Measurements from ENCODE around the gene NFASC. TPM values are rescaled to one million over a fixed set of nuclear protein-coding genes. Genes with fewer than 3 reads are reported as not detected.

Gene NFASC
- total and polyA plus RNA-seq, 2 donors, result 9.5 to 21.8 TPM

GRCh38 chr1:205056188-205056611 lies 185.5 kb downstream of the NFASC start:
- H3K27ac ChIP-seq (ENCODE audit: low read depth), result no peak overlapping the region
- DNase-seq (ENCODE audit: extremely low spot score), result no peak
- H3K36me3 ChIP-seq (ENCODE audit: insufficient read depth), result no peaks in the 10 kb centered on the region
- H3K4me3 ChIP-seq (ENCODE audit: low read depth, low read length), result no peak overlapping the region
- no peaks in the 10 kb centered on the region for H3K4me1 ChIP-seq (ENCODE audit: insufficient read depth)
- 82% methylated on average over 13 of the region's 13 CpGs for WGBS

GRCh38 chr1:205056956-205057568 lies 186.4 kb downstream of the NFASC start:
- H3K36me3 ChIP-seq (ENCODE audit: insufficient read depth), result no peaks in the 10 kb centered on the region
- 96% methylated on average over 6 of the region's 6 CpGs for WGBS
- no peak for DNase-seq (ENCODE audit: extremely low spot score)
- H3K27ac ChIP-seq (ENCODE audit: low read depth), result no peak overlapping the region
- H3K4me1 ChIP-seq (ENCODE audit: insufficient read depth), result no peaks in the 10 kb centered on the region
- H3K4me3 ChIP-seq (ENCODE audit: low read depth, low read length), result no peak overlapping the region

DNA sequence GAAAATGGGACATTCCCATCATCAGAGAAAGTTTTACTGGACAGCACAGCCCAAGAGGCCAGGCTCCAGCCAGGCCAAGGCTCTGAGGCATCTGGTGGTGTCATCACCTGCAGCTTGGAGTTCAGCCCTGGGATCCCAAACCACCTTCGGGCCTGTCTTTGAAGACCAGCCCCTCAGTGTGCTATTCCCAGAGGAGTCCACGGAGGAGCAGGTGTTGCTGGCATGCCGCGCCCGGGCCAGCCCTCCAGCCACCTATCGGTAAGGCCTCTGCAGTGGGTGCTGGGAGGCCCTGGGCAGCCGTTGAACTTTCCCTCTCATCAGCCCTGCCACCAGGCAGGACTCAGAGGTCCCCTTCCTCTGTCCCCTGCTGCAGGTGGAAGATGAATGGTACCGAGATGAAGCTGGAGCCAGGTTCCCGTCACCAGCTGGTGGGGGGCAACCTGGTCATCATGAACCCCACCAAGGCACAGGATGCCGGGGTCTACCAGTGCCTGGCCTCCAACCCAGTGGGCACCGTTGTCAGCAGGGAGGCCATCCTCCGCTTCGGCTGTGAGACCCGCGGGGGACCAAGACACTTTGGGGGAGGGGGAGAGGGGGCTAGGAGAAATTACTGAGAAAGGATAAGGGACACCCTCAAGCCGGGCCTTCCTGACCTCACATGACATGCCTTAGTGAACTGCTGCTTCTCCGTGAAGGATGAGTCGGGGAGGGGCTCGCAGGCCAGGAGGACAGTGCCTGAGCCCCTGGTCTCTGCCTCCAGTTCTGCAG lies 187.3 kb downstream of the NFASC start:
- Histone ChIP-seq H3K4me3 (ENCODE audit: low read depth, low read length) (no peak overlapping the region), H3K27ac (ENCODE audit: low read depth) (no peak overlapping the region), H3K4me1 (ENCODE audit: insufficient read depth) (no peaks in the 10 kb centered on the region), H3K36me3 (ENCODE audit: insufficient read depth) (no peaks in the 10 kb centered on the region)
- 91% methylated on average over 19 of the region's 19 CpGs for WGBS
- no peak for DNase-seq (ENCODE audit: extremely low spot score)

DNA sequence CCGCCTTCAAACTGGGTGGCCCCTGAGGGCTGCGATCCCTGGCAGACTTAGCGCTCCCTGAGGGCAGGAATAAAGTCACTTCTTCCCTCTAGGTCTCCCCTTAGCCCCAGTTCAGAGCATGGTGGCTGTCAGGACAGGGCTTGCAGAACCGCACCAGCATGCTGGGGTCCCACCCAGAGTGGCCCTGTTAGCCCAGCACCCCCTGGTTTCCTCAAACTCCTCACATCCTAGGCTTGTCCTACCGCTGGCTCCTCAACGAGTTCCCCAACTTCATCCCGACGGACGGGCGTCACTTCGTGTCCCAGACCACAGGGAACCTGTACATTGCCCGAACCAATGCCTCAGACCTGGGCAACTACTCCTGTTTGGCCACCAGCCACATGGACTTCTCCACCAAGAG lies 188.2 kb downstream of the NFASC start:
- Histone ChIP-seq H3K36me3 (ENCODE audit: insufficient read depth) (no peaks in the 10 kb centered on the region), H3K4me1 (ENCODE audit: insufficient read depth) (no peaks in the 10 kb centered on the region), H3K27ac (ENCODE audit: low read depth) (no peak overlapping the region), H3K4me3 (ENCODE audit: low read depth, low read length) (no peak overlapping the region)
- 97% methylated on average over 12 of the region's 12 CpGs for whole genome bisulfite sequencing
- no peak for DNase-seq (ENCODE audit: extremely low spot score)

DNA sequence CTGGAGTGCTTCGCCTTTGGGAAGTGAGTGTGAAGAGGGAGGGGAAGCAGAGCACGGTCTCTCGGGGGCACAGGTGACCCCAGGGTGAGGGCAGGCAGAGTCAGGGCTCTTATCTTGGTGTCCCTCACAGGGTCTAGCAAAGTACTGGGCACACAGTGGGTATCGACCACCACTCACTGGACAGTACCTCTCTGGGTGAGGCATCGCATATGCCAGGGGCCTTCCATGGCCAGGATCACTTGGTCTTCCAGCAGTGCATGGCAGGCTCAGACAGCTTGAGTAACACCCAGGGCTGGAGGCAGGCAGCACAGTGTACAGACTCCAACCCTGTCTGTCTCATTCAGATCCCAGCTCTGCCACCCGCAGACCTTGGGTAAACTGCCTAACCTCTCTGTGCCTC lies 189.0 kb downstream of the NFASC start:
- Histone ChIP-seq H3K27ac (ENCODE audit: low read depth) (no peak overlapping the region), H3K36me3 (ENCODE audit: insufficient read depth) (no peaks in the 10 kb centered on the region), H3K4me3 (ENCODE audit: low read depth, low read length) (no peak overlapping the region), H3K4me1 (ENCODE audit: insufficient read depth) (no peaks in the 10 kb centered on the region)
- DNase-seq (ENCODE audit: extremely low spot score), result no peak
- 94% methylated on average over 6 of the region's 6 CpGs for WGBS

GRCh38 chr1:205060746-205061145 lies 190.1 kb downstream of the NFASC start:
- Histone ChIP-seq H3K36me3 (ENCODE audit: insufficient read depth) (no peaks in the 10 kb centered on the region), H3K4me1 (ENCODE audit: insufficient read depth) (no peaks in the 10 kb centered on the region), H3K27ac (ENCODE audit: low read depth) (no peak overlapping the region), H3K4me3 (ENCODE audit: low read depth, low read length) (no peak overlapping the region)
- DNase-seq (ENCODE audit: extremely low spot score), result no peak
- WGBS, result 95% methylated on average over 10 of the region's 10 CpGs

DNA sequence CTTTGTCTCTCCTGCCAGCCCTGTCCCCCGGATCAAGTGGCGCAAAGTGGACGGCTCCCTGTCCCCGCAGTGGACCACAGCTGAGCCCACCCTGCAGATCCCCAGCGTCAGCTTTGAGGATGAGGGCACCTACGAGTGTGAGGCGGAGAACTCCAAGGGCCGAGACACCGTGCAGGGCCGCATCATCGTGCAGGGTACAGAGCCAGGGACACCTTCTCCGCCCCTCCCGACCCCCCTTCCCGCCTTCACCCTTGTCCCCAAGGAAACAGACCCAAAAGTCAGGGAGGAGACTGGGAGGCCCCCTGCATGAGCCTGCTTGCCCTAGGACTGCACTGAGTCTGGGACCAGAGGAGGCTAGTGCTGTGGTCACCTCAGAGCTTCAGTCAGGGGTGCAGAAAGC lies 190.6 kb downstream of the NFASC start:
- no peaks in the 10 kb centered on the region for H3K36me3 ChIP-seq (ENCODE audit: insufficient read depth)
- no peak overlapping the region for H3K27ac ChIP-seq (ENCODE audit: low read depth)
- 77% methylated on average over 14 of the region's 14 CpGs for WGBS
- no peaks in the 10 kb centered on the region for H3K4me1 ChIP-seq (ENCODE audit: insufficient read depth)
- no peak overlapping the region for H3K4me3 ChIP-seq (ENCODE audit: low read depth, low read length)
- DNase-seq (ENCODE audit: extremely low spot score), result no peak

DNA sequence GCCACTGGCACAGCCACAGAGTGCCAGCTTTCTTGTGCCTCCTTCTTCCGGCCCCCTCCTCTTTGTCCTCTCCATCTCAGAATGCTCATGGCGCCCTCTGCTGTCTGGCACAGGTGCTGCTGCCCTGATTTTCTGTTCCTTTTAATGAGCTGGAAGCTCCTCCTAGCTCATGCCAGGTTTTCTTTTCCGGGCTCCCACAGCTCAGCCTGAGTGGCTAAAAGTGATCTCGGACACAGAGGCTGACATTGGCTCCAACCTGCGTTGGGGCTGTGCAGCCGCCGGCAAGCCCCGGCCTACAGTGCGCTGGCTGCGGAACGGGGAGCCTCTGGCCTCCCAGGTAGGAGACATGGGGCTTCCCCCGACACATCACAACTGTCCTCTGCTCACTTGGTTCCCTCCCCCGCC lies 191.0 kb downstream of the NFASC start:
- Histone ChIP-seq H3K4me1 (ENCODE audit: insufficient read depth) (no peaks in the 10 kb centered on the region), H3K36me3 (ENCODE audit: insufficient read depth) (no peaks in the 10 kb centered on the region), H3K27ac (ENCODE audit: low read depth) (no peak overlapping the region), H3K4me3 (ENCODE audit: low read depth, low read length) (no peak overlapping the region)
- 36% methylated on average over 13 of the region's 13 CpGs for WGBS
- peak; percentile 81 for DNase-seq (ENCODE audit: extremely low spot score)

DNA sequence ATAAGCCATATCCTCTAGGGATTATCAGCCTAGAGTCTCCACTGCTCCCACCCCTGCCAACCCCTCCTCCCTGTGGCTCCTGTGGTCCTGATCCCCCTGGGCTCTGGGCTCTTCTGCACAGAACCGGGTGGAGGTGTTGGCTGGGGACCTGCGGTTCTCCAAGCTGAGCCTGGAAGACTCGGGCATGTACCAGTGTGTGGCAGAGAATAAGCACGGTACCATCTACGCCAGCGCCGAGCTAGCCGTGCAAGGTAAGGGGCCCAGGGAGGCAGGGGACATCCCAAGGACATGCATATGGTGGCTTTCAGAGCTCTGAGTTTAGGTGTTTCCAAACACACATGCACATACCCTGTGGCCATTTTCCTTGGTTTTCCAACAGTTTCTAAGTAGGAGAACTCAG lies 191.7 kb downstream of the NFASC start:
- Histone ChIP-seq H3K27ac (ENCODE audit: low read depth) (no peak overlapping the region), H3K36me3 (ENCODE audit: insufficient read depth) (no peaks in the 10 kb centered on the region), H3K4me3 (ENCODE audit: low read depth, low read length) (no peak overlapping the region), H3K4me1 (ENCODE audit: insufficient read depth) (no peaks in the 10 kb centered on the region)
- 92% methylated on average over 8 of the region's 8 CpGs for WGBS
- no peak for DNase-seq (ENCODE audit: extremely low spot score)

DNA sequence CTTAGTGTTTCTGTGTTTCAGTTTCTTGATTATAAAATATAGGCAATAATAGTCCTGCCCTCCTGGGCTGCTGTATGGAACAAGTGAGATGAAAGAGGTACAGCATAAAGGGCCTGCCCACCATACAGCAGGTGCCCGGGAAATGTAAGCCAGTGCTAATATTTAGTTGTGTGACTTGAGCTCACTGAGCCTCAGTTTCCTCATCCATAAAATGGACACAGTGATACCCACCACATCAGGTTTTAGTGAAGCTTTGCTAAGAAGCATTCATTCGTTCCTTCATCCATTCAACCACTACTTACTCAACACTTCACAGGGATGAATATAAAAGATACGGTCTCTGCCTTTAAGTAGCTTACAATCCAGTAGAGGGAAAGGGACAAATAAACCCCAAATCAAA lies 192.2 kb downstream of the NFASC start:
- H3K36me3 ChIP-seq (ENCODE audit: insufficient read depth), result no peaks in the 10 kb centered on the region
- H3K4me1 ChIP-seq (ENCODE audit: insufficient read depth), result no peaks in the 10 kb centered on the region
- no peak for DNase-seq (ENCODE audit: extremely low spot score)
- 97% methylated on average over 3 of the region's 3 CpGs for WGBS
- no peak overlapping the region for H3K27ac ChIP-seq (ENCODE audit: low read depth)
- H3K4me3 ChIP-seq (ENCODE audit: low read depth, low read length), result no peak overlapping the region

DNA sequence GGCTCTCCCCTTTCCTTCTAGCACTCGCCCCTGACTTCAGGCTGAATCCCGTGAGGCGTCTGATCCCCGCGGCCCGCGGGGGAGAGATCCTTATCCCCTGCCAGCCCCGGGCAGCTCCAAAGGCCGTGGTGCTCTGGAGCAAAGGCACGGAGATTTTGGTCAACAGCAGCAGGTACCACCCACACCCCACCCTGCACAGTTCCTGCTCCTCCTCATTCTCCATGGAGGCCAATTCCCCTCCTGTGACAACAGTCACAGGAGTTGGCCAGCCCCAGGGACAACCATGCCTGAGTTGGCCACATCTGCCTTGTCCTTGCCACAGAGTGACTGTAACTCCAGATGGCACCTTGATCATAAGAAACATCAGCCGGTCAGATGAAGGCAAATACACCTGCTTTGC lies 193.6 kb downstream of the NFASC start:
- no peak for DNase-seq (ENCODE audit: extremely low spot score)
- H3K4me3 ChIP-seq (ENCODE audit: low read depth, low read length), result no peak overlapping the region
- H3K4me1 ChIP-seq (ENCODE audit: insufficient read depth), result no peaks in the 10 kb centered on the region
- WGBS, result 87% methylated on average over 11 of the region's 11 CpGs
- no peaks in the 10 kb centered on the region for H3K36me3 ChIP-seq (ENCODE audit: insufficient read depth)
- no peak overlapping the region for H3K27ac ChIP-seq (ENCODE audit: low read depth)

GRCh38 chr1:205064741-205065316 lies 194.2 kb downstream of the NFASC start:
- Histone ChIP-seq H3K4me1 (ENCODE audit: insufficient read depth) (no peaks in the 10 kb centered on the region), H3K36me3 (ENCODE audit: insufficient read depth) (no peaks in the 10 kb centered on the region), H3K27ac (ENCODE audit: low read depth) (no peak overlapping the region), H3K4me3 (ENCODE audit: low read depth, low read length) (no peak overlapping the region)
- WGBS, result 93% methylated on average over 9 of the region's 9 CpGs
- DNase-seq (ENCODE audit: extremely low spot score), result no peak

DNA sequence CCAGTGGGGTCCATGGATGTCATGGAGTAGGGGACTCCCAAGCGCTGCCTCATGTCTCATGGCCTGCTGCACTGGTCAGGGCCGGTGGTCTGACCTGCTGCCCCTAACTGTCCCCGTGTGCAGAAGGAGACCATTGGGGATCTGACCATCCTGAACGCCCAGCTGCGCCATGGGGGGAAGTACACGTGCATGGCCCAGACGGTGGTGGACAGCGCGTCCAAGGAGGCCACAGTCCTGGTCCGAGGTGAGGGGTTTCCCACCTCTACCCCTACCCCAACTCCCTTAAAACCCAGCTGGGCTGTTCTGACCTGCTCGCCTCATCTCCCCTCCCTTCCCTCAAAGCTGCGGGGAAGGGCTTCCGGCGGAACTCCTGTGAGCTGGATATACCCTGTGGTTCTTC lies 195.0 kb downstream of the NFASC start:
- WGBS, result 90% methylated on average over 14 of the region's 14 CpGs
- Histone ChIP-seq H3K27ac (ENCODE audit: low read depth) (no peak overlapping the region), H3K4me3 (ENCODE audit: low read depth, low read length) (no peak overlapping the region), H3K36me3 (ENCODE audit: insufficient read depth) (no peaks in the 10 kb centered on the region), H3K4me1 (ENCODE audit: insufficient read depth) (no peaks in the 10 kb centered on the region)
- DNase-seq (ENCODE audit: extremely low spot score), result no peak

- 75% methylated on average over 13 of the region's 13 CpGs for WGBS
- Histone ChIP-seq H3K27ac (ENCODE audit: low read depth) (no peak overlapping the region), H3K36me3 (ENCODE audit: insufficient read depth) (no peaks in the 10 kb centered on the region), H3K4me3 (ENCODE audit: low read depth, low read length) (no peak overlapping the region), H3K4me1 (ENCODE audit: insufficient read depth) (no peaks in the 10 kb centered on the region)
- DNase-seq (ENCODE audit: extremely low spot score), result no peak
These were observed 195.6 kb downstream of the NFASC start for GRCh38 chr1:205066141-205066818.
